ENCODE data around the gene MLLT11. TPM values are rescaled to one million over a fixed set of nuclear protein-coding genes. Genes with fewer than 3 reads are reported as not detected.

MLLT11 gene, protein sequence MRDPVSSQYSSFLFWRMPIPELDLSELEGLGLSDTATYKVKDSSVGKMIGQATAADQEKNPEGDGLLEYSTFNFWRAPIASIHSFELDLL
- 1 to 10 TPM in 5 of 6 donors, under 1 TPM in 1; 0.82 to 3.1 (median 2.5) TPM for polyA plus RNA-seq (ENCODE audit: low read depth in 6 of 6)

DNA sequence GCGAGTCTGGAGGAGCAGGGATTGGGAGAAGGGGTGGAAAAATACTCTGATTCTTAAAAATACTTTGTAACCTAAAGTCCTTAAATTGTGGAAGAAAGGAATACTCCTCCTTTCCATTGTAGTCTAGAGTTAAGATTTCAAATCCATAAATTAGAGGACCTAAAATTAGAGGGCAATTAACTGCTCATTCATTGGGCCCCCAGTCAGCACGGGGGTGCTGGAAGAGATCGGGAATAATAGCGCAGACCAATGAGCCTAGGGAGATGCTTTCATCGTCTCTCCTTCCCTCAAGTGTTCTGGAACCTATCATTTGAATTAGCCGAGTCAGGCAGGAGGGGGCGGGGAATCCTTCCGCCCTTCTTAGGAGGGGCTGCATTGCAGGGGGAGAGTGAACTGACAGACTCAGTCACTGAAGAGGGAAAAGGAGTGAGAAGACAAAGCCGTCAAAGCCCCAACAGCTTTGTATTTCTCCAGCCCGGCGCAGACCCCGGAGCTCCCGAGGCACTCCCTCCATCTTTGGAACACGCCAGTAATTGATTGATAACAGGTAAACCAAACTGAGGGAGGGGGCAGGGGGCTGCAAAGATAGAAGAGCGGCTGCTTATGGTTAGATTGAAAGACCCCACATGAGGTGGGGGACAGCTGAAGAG lies at the start of gene MLLT11:
MLLT11 (plus strand) TSS at position 391 of the 650 bp plus-strand sequence. CDS start 6,828 bp downstream, outside the sequence.
- H3K4me1 Mint-ChIP-seq = peaks cover 46 to 59% (median 46%) of the 10 kb centered on the region in 3 donors
- H3K36me3 Mint-ChIP-seq = peaks cover 2 to 30% of the 10 kb centered on the region in 2 donors
- no peak for ATAC-seq (ENCODE audit: low read depth in 2 of 2)
- H3K27me3 Mint-ChIP-seq = no peaks in the 10 kb centered on the region
- peak within 1 kb of the TSS; percentile 98 to 99 (median 98) for H3K27ac Mint-ChIP-seq
- peak within 1 kb of the TSS; percentile 87 to 100 (median 98) for H3K4me3 Mint-ChIP-seq
- DNase-seq = no peak
- no peaks in the 10 kb centered on the region for H3K9me3 Mint-ChIP-seq

DNA sequence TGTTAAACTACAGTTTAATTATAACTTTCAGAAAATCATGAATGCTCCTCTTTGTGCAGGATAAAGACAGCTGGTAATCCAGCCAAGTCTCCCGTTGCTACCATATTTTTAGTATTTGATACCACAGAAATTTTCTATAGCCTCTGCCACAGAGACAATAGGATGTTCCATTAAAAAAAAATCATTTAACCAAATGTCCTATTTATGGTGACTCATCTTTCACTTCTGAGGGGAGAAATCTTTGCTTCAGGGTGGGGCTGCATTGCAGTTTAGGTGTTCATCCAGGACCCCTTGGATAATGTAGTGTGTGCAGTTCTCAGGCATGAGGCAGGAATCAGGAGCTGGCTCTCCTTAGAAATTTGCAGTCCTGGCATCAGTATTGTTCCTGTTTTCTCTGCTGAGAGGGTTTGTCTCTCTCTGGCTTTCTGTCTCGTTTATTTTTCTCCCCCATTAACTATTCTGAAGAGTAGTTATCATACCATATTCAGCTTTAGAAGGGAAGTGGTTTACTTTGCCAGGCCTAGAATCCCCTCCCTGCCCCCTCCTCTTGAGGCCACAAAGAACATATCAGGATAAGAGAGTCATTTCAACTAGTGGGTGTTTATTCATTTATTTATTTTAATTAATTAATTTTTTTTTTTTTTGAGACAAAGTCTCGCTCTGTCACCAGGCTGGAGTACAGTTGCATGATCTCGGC lies 48.9 kb upstream of the MLLT11 start:
- H3K27ac Mint-ChIP-seq = peak overlapping the region in 1 of 6 donors; percentile 30
- no peak for DNase-seq
- no peaks in the 10 kb centered on the region for H3K9me3 Mint-ChIP-seq
- H3K36me3 Mint-ChIP-seq = no peaks in the 10 kb centered on the region
- H3K4me3 Mint-ChIP-seq = peak overlapping the region in 1 of 8 donors; percentile 47
- H3K27me3 Mint-ChIP-seq = no peaks in the 10 kb centered on the region
- peaks cover 34 to 56% (median 45%) of the 10 kb centered on the region in 3 donors for H3K4me1 Mint-ChIP-seq
- ATAC-seq (ENCODE audit: low read depth in 2 of 2) = no peak

DNA sequence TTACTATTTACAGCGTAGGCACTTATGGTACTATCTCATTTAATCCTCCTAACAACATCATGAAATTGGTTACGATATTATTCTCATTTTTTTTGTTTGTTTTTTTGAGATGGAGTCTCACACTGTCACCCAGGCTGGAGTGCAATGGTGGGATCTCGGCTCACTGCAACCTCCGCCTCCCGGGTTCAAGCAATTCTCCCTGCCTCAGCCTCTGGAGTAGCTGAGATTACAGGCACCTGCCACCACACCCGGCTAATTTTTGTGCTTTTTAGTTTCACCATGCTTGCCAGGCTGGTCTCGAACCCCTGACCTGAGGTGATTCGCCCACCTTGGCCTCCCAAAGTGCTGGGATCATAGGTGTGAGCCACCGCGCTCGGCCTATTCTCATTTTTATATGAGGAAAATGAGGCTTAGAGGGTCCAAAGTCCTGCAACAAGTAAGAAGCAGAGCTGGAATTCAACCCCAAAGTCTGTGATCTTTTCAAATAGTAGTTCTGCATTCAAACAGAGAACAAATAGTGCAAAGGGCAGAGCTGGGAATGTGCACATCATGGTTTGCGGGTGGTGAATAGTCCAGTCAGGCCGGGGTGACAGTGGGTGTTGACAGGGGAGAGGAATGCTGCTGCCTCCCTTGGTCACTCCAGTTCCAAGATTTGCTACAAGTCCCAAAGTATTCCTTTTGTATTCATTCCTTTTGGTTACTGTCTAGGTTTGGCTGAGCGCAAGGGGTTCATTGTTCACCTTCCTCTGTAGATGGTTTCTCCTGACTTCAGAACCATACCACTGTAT lies 47.3 kb upstream of the MLLT11 start:
- no peak for ATAC-seq (ENCODE audit: low read depth in 2 of 2)
- Mint-ChIP-seq H3K27me3 (no peaks in the 10 kb centered on the region), H3K27ac (no peak overlapping the region), H3K4me1 (peaks cover 19 to 41% (median 29%) of the 10 kb centered on the region in 3 donors), H3K4me3 (peak overlapping the region in 1 of 8 donors; percentile 26), H3K36me3 (no peaks in the 10 kb centered on the region), H3K9me3 (no peaks in the 10 kb centered on the region)
- DNase-seq = no peak

DNA sequence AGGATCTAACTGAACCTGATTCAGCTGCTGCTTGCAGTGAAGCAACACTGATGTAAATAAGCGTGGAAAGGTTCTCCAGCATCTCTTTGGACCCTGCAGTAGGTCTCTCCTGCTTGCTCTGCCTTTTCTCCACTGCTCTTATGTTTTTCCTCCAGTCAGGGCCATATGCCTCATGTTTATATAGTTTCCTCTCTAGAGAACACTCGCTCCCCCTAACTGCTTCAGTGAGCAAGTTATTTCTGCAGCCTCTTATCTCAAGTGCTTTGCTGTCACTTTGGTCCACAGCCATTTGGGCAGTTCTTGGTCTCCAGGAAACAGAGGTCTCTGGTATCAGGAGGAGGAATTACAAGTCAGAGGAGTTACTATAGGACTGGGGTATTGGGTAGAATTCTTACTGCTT lies 46.7 kb upstream of the MLLT11 start:
- H3K36me3 Mint-ChIP-seq = no peaks in the 10 kb centered on the region
- no peaks in the 10 kb centered on the region for H3K9me3 Mint-ChIP-seq
- H3K27me3 Mint-ChIP-seq = no peaks in the 10 kb centered on the region
- ATAC-seq (ENCODE audit: low read depth in 2 of 2) (no peak), DNase-seq (no peak)
- H3K27ac Mint-ChIP-seq = peak overlapping the region in 1 of 6 donors; percentile 64
- H3K4me1 Mint-ChIP-seq = peaks cover 15 to 34% (median 23%) of the 10 kb centered on the region in 3 donors
- H3K4me3 Mint-ChIP-seq = peak overlapping the region in 1 of 8 donors; percentile 26

DNA sequence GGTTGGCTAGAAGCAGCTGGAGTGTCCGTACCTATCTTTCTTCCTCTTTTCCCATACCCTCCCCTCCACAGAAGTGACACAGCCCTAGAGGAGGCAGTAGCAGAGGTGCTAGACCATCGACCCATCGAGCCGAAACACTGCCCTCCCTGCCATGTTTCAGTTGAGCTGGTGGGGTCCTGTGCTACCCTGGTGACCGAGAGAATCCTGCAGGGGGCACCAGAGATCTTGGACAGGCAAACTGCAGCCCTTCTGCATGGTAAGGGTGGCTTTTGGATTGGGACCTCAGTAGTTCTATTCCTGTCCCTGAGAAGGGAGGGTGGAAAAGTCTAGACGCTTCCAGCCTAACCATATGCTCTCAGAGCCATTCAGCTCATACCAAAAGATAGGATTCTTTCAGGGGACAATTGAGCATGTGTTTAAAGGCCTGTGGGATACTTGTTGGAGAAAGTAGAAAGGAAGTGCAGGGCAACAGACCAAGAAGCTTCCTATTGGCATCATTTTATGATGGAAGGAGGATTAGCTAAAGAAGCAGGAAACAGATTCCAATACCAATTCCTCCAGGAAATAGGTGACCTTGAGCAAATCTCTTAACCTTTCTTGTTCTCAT lies 35.6 kb upstream of the MLLT11 start:
- ATAC-seq (ENCODE audit: low read depth in 2 of 2) = peak; percentile 98 to 99
- peak; percentile 81 for DNase-seq
- no peaks in the 10 kb centered on the region for H3K27me3 Mint-ChIP-seq
- H3K27ac Mint-ChIP-seq = peak overlapping the region in 5 of 6 donors; percentile 46 to 76 (median 62)
- H3K36me3 Mint-ChIP-seq = peaks cover 8 to 15% of the 10 kb centered on the region in 2 donors
- no peaks in the 10 kb centered on the region for H3K9me3 Mint-ChIP-seq
- peak overlapping the region in 1 of 8 donors; percentile 32 for H3K4me3 Mint-ChIP-seq
- peaks cover 6 to 7% (median 7%) of the 10 kb centered on the region in 3 donors for H3K4me1 Mint-ChIP-seq

DNA sequence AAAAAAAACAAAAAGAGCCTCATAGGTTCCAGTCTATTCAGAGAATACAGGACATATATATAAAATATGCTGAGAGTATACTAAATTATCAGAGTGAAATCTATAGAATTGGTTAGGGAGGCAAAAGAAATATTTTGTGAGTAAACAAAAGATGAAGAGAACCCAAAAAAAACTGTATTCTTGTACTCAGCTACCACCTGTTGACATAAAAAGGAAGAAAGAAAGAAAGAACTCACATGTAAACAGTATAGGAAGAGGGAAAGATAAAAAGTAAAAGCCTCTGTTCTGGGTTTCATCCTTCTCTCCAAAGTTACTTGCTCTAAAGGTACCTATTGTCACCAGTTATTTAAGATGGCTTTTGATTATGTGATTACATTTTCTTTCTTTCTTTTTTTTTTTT lies 33.7 kb upstream of the MLLT11 start:
- no peak overlapping the region for H3K4me3 Mint-ChIP-seq
- no peak overlapping the region for H3K27ac Mint-ChIP-seq
- no peaks in the 10 kb centered on the region for H3K27me3 Mint-ChIP-seq
- ATAC-seq (ENCODE audit: low read depth in 2 of 2) = no peak
- H3K4me1 Mint-ChIP-seq = peaks cover 6 to 7% (median 7%) of the 10 kb centered on the region in 3 donors
- H3K36me3 Mint-ChIP-seq = peaks cover 15 to 17% of the 10 kb centered on the region in 2 donors
- H3K9me3 Mint-ChIP-seq = no peaks in the 10 kb centered on the region
- no peak for DNase-seq

DNA sequence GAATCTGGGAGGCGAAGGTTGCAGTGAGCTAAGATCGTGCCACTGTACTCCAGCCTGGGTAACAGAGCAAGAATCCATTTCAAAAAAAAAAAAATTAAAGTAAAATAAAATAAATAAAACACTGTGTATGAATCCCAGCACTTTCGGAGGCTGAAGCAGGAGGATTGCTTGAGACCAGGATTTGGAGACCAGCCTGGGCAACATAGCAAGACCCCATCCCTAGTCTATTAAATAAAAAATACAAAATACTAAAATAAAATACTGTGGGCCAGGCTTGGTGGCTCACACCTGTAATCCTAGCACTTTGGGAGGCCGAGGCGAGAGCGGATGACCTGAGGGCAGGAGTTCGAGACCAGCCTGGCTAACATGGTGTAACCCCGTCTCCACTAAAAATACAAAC lies 28.0 kb upstream of the MLLT11 start:
- ATAC-seq (ENCODE audit: low read depth in 2 of 2) (no peak), DNase-seq (no peak)
- no peak overlapping the region for H3K4me3 Mint-ChIP-seq
- peaks cover 0 to 5% (median 2%) of the 10 kb centered on the region in 3 donors for H3K4me1 Mint-ChIP-seq
- no peaks in the 10 kb centered on the region for H3K27me3 Mint-ChIP-seq
- no peaks in the 10 kb centered on the region for H3K9me3 Mint-ChIP-seq
- no peak overlapping the region for H3K27ac Mint-ChIP-seq
- H3K36me3 Mint-ChIP-seq = peaks cover 21 to 33% of the 10 kb centered on the region in 2 donors

DNA sequence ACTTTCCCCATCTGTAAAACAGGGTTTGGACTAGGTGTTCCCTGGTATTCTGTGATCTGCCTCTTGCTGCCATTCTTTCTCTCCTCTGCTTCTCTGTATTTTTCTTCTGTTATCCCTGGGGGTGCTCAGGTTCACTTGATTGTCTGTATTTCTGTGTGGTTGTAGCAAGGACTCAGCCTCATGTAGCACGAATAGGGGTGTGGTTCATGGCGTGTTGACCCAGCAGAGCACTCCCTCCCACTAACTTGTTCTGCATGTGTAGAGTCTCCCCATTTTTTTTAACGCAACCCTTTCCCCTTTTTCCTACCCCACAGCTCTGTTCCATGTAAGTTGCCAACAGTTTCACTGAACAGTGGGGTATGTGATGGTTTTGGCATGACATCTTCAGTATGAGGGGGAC lies 25.0 kb upstream of the MLLT11 start:
- Mint-ChIP-seq H3K27ac (peak overlapping the region in 4 of 6 donors; percentile 38 to 84 (median 67)), H3K36me3 (peaks cover 10 to 31% of the 10 kb centered on the region in 2 donors), H3K27me3 (no peaks in the 10 kb centered on the region), H3K4me3 (no peak overlapping the region), H3K4me1 (peaks cover 0 to 9% (median 2%) of the 10 kb centered on the region in 3 donors), H3K9me3 (no peaks in the 10 kb centered on the region)
- DNase-seq = no peak
- no peak for ATAC-seq (ENCODE audit: low read depth in 2 of 2)

DNA sequence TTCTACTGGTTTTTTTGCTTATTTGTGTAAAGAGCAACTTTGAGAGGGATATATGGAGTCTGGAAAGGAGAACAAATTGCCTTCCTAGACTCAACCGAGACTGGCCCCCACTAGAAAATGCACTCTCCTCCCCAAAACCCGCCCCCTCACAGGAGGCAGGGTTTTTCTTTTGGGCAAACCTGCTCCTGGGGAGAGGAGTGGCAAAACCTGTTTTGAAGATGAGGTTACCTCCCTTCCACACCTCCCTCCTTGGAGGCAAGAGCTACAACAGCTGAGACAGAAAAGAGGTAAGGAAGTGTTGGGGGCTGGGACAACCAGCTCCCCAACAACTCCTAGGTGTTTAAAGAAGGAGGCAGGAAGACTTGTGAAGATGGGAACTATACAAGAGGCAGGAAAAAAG lies 23.8 kb upstream of the MLLT11 start, which contains the start of gene BNIPL:
BNIPL (plus strand) TSS at position 231 of the 400 bp plus-strand sequence; CDS start at position 371, 140 bp downstream.
- ATAC-seq (ENCODE audit: low read depth in 2 of 2) = no peak
- Mint-ChIP-seq H3K9me3 (no peaks in the 10 kb centered on the region), H3K27ac (peak within 1 kb of the TSS in 4 of 6 donors; percentile 79 to 96 (median 88)), H3K27me3 (no peaks in the 10 kb centered on the region), H3K4me3 (peak within 1 kb of the TSS in 1 of 8 donors; percentile 37), H3K36me3 (peaks cover 10 to 23% of the 10 kb centered on the region in 2 donors), H3K4me1 (peaks cover 0 to 9% (median 2%) of the 10 kb centered on the region in 3 donors)
- no peak for DNase-seq

DNA sequence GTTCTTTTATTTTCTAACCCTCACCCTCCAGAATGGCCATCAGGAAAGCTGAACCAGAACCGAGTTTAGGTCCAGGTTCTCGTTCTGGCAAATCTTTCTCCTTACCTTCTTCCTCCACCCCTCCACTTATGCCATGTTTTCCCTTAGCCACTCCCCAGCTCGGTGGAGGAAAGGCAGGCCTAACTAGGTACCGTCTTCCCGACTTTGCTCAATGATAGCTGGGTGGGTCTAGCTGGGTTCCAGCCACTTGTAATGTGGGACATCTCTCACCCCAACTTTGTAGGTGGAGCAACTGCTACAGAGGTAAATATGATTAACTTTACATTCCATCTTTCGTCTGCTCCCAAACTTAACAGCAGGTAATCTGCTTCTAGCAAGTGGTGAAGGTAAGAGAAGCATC lies 23.2 kb upstream of the MLLT11 start:
- DNase-seq = no peak
- Mint-ChIP-seq H3K36me3 (peaks cover 10 to 19% of the 10 kb centered on the region in 2 donors), H3K9me3 (no peaks in the 10 kb centered on the region), H3K27me3 (no peaks in the 10 kb centered on the region), H3K4me3 (no peak overlapping the region), H3K4me1 (peaks cover 0 to 9% (median 2%) of the 10 kb centered on the region in 3 donors), H3K27ac (peak overlapping the region in 3 of 6 donors; percentile 22 to 63 (median 27))
- ATAC-seq (ENCODE audit: low read depth in 2 of 2) = no peak

DNA sequence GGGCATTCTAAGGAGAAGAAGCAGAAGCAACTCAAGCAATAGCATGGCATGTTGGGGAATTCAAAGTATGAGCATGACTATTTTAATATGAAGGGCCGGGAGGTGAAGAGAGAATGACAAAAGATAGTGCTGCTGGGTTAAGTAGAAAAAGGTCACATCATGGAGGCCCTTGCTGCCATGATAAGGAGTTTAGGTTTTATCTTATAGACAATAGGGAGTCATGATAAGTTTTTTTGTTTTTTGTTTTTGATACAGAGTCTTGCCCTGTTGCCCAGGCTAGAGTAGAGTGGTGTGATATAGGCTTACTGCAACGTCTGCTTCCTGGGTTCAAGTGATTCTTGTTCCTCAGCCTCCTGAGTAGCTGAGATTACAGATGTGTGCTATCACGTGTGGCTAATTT lies 20.7 kb upstream of the MLLT11 start:
- H3K36me3 Mint-ChIP-seq = peaks cover 0 to 10% of the 10 kb centered on the region in 2 donors

DNA sequence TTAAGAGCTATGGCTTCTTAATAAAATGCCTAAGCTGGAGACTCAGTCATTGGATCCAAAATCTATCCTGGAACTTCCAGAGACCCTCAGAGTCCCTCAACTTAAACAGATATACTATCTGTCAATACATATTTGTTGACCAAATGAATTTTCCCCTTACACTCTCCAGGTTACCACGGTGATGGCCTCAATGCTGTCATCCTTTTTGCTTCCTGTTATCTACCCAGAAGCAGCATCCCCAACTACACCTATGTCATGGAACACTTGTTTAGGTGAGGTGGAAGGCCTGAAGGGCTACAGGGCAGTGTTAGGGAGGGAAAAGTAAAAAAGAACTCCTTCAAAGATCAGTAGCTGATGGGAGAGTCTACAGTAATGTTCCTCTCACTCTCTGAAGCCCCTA lies 17.0 kb upstream of the MLLT11 start:
- H3K36me3 Mint-ChIP-seq = no peaks in the 10 kb centered on the region
- no peak overlapping the region for H3K4me3 Mint-ChIP-seq

More for the DNA sequence above, 20.7 kb upstream of the MLLT11 start:
- ATAC-seq (ENCODE audit: low read depth in 2 of 2) (no peak), DNase-seq (no peak)
- Mint-ChIP-seq H3K9me3 (no peaks in the 10 kb centered on the region), H3K4me1 (peaks cover 0 to 10% (median 0%) of the 10 kb centered on the region in 3 donors), H3K27ac (no peak overlapping the region), H3K4me3 (no peak overlapping the region), H3K27me3 (no peaks in the 10 kb centered on the region)

More for the DNA sequence above, 17.0 kb upstream of the MLLT11 start:
- H3K27me3 Mint-ChIP-seq = no peaks in the 10 kb centered on the region
- H3K27ac Mint-ChIP-seq = peak overlapping the region in 1 of 6 donors; percentile 9
- ATAC-seq (ENCODE audit: low read depth in 2 of 2) (no peak), DNase-seq (no peak)
- no peaks in the 10 kb centered on the region for H3K9me3 Mint-ChIP-seq
- H3K4me1 Mint-ChIP-seq = peaks cover 13 to 23% (median 18%) of the 10 kb centered on the region in 3 donors

All from naive B cell (primary cell).